ENCODE measurements around the gene RPA3. TPM values are rescaled to one million over a fixed set of nuclear protein-coding genes. Genes with fewer than 3 reads are reported as not detected.

RPA3 gene
- total RNA-seq, 1 experiment from 2014 or later, result 38.9 TPM

GRCh38 chr7:7620644-7621210, 97.7 kb downstream of the RPA3 start:
- no peaks in the 10 kb centered on the region for H3K9me2 ChIP-seq (replicated peaks; ENCODE audit: low read length)
- ChIA-PET CTCF (no interaction called here), POLR2A (ENCODE audit: unreplicated experiment) (no interaction called here)
- intact Hi-C loops (cut with micrococcal nuclease), result no loop called here
- no peak for DNase-seq
- H3K36me3 ChIP-seq (ENCODE audit: low read depth, low read length), result no peaks in the 10 kb centered on the region
- no peaks in the 10 kb centered on the region for H3F3A ChIP-seq (ENCODE audit: low read length, unreplicated experiment)
- no peak overlapping the region for H3K4me2 ChIP-seq (ENCODE audit: low read length)
- no peaks in the 10 kb centered on the region for H4K20me1 ChIP-seq (ENCODE audit: low read length)
- TF ChIP-seq EZH2 (IDR thresholded peaks at IDR 0.05; ENCODE audit: low read length, unreplicated experiment) (no peak), EZH2phosphoT487 (IDR thresholded peaks at IDR 0.05; ENCODE audit: borderline replicate concordance, low read length) (no peak), CTCF (conservative IDR thresholded peaks at IDR 0.05; ENCODE audit: low read depth, low read length) (no peak)
- H3K27me3 ChIP-seq (ENCODE audit: low read length), result no peaks in the 10 kb centered on the region
- ATAC-seq, result no peak
- H3K4me1 ChIP-seq (ENCODE audit: insufficient read depth, low read length), result no peaks in the 10 kb centered on the region
- H2AFZ ChIP-seq (ENCODE audit: low read length), result no peak overlapping the region
- H3K4me3 ChIP-seq (ENCODE audit: low read length), result no peak overlapping the region
- no peak overlapping the region for H3K9ac ChIP-seq (ENCODE audit: low read length)
- no TSS peak for BruUV-seq (replicated peaks)
- no peak overlapping the region for H3K27ac ChIP-seq (ENCODE audit: low read length)
- H3K79me2 ChIP-seq (ENCODE audit: low read length), result no peaks in the 10 kb centered on the region
- no peaks in the 10 kb centered on the region for H3K9me3 ChIP-seq (ENCODE audit: low read length)

- Histone ChIP-seq H3K27me3 (ENCODE audit: low read length) (no peaks in the 10 kb centered on the region), H3K36me3 (ENCODE audit: low read depth, low read length) (no peaks in the 10 kb centered on the region), H4K20me1 (ENCODE audit: low read length) (no peaks in the 10 kb centered on the region), H3K9me3 (ENCODE audit: low read length) (no peaks in the 10 kb centered on the region), H3K9me2 (replicated peaks; ENCODE audit: low read length) (no peaks in the 10 kb centered on the region), H2AFZ (ENCODE audit: low read length) (no peak overlapping the region), H3K79me2 (ENCODE audit: low read length) (no peaks in the 10 kb centered on the region), H3K4me1 (ENCODE audit: insufficient read depth, low read length) (no peaks in the 10 kb centered on the region), H3K27ac (ENCODE audit: low read length) (no peak overlapping the region), H3K4me2 (ENCODE audit: low read length) (no peak overlapping the region), H3K9ac (ENCODE audit: low read length) (no peak overlapping the region), H3K4me3 (ENCODE audit: low read length) (no peak overlapping the region), H3F3A (ENCODE audit: low read length, unreplicated experiment) (no peaks in the 10 kb centered on the region)
- no peak for ATAC-seq
- intact Hi-C loops (cut with micrococcal nuclease), result no loop called here
- DNase-seq, result no peak
- ChIA-PET POLR2A (ENCODE audit: unreplicated experiment) (no interaction called here), CTCF (no interaction called here)
- TF ChIP-seq EZH2phosphoT487 (IDR thresholded peaks at IDR 0.05; ENCODE audit: borderline replicate concordance, low read length), result no peak
- TF ChIP-seq EZH2 (IDR thresholded peaks at IDR 0.05; ENCODE audit: low read length, unreplicated experiment), result no peak
- no peak for TF ChIP-seq CTCF (conservative IDR thresholded peaks at IDR 0.05; ENCODE audit: low read depth, low read length)
- BruUV-seq (replicated peaks), result no TSS peak
Measured at GRCh38 chr7:7620236-7620635, 98.2 kb downstream of the RPA3 start.

GRCh38 chr7:7618410-7618809, 100.0 kb downstream of the RPA3 start:
- H3K4me1 ChIP-seq (ENCODE audit: insufficient read depth, low read length), result no peaks in the 10 kb centered on the region
- POLR2A ChIA-PET (ENCODE audit: unreplicated experiment), result no interaction called here

More at GRCh38 chr7:7618410-7618809, 100.0 kb downstream of the RPA3 start:
- Histone ChIP-seq H2AFZ (ENCODE audit: low read length) (no peak overlapping the region), H3K79me2 (ENCODE audit: low read length) (no peaks in the 10 kb centered on the region), H3K4me3 (ENCODE audit: low read length) (no peak overlapping the region), H3K9me3 (ENCODE audit: low read length) (no peaks in the 10 kb centered on the region), H3F3A (ENCODE audit: low read length, unreplicated experiment) (no peaks in the 10 kb centered on the region), H3K36me3 (ENCODE audit: low read depth, low read length) (no peaks in the 10 kb centered on the region), H3K27ac (ENCODE audit: low read length) (no peak overlapping the region), H3K4me2 (ENCODE audit: low read length) (no peak overlapping the region), H3K9me2 (replicated peaks; ENCODE audit: low read length) (no peaks in the 10 kb centered on the region), H3K9ac (ENCODE audit: low read length) (no peak overlapping the region), H4K20me1 (ENCODE audit: low read length) (no peaks in the 10 kb centered on the region), H3K27me3 (ENCODE audit: low read length) (no peaks in the 10 kb centered on the region)
- TF ChIP-seq EZH2phosphoT487 (IDR thresholded peaks at IDR 0.05; ENCODE audit: borderline replicate concordance, low read length), result no peak
- TF ChIP-seq CTCF (conservative IDR thresholded peaks at IDR 0.05; ENCODE audit: low read depth, low read length), result no peak
- no peak for TF ChIP-seq EZH2 (IDR thresholded peaks at IDR 0.05; ENCODE audit: low read length, unreplicated experiment)
- intact Hi-C loops (cut with micrococcal nuclease), result no loop called here
- ATAC-seq (no peak), DNase-seq (no peak)
- CTCF ChIA-PET, result no interaction called here
- no TSS peak for BruUV-seq (replicated peaks)
